WTC11 (cell line): ENCODE results near the gene BCO1. TPM values are rescaled to one million over a fixed set of nuclear protein-coding genes. Genes with fewer than 3 reads are reported as not detected.
A peak's percentile ranks its signal among the peaks of the same experiment; 100 is the strongest.

Experiments
- ATAC-seq: fragments of 200-7000 bp; cut with Tn5 transposase; 2 replicates; pipeline ENCODE4 v1.10.0; 2021; ENCODE audit warnings: mild to moderate bottlenecking, moderate library complexity
- CTCF ChIA-PET: fragments of 300-600 bp; sonication (Branson Sonifier 250); formaldehyde crosslinking; loops from one replicate; lab custom pipeline; 2021; ENCODE audit warnings: antibody characterized with exemption; lab: Charles Lee
- POLR2A ChIA-PET: fragments of 350-600 bp; sonication (Branson Sonifier 250); formaldehyde crosslinking; loops from one replicate; lab custom pipeline; 2021; ENCODE audit warnings: antibody characterized with exemption; lab: Charles Lee
- DNase-seq: peaks from one replicate; pipeline ENCODE4 v3.0.0; 2021; ENCODE audit warnings: low spot score
- H3K27ac Mint-ChIP-seq: 2 replicates; pipeline ENCODE4 v1.8.0; 2021; ENCODE audit warnings: mixed read lengths
- H3K27me3 Mint-ChIP-seq: 2 replicates; pipeline ENCODE4 v1.8.0; 2021; ENCODE audit warnings: low read depth, mild to moderate bottlenecking, moderate library complexity, mixed read lengths
- H3K36me3 Mint-ChIP-seq: 2 replicates; pipeline ENCODE4 v1.8.0; 2021; ENCODE audit warnings: mixed read lengths
- H3K4me1 Mint-ChIP-seq: 2 replicates; pipeline ENCODE4 v1.8.0; 2022; ENCODE audit warnings: mixed read lengths
- H3K4me3 Mint-ChIP-seq: 2 replicates; pipeline ENCODE4 v1.8.0; 2021; ENCODE audit warnings: mild to moderate bottlenecking, moderate library complexity, mixed read lengths
- H3K9me3 Mint-ChIP-seq: 2 replicates; pipeline ENCODE4 v1.8.0; 2021; ENCODE audit warnings: mixed read lengths
- ATF3 ChIP-seq: sonication (generic); formaldehyde crosslinking; conservative IDR thresholded peaks from 2 replicates; pipeline ENCODE4 v1.8.1; 2022; ENCODE audit warnings: mild to moderate bottlenecking, missing genetic modification reagents
- CBFB ChIP-seq: sonication (generic); formaldehyde crosslinking; IDR thresholded peaks from 2 replicates; pipeline ENCODE4 v1.8.1; 2022; ENCODE audit warnings: mild to moderate bottlenecking, low read depth, missing genetic modification reagents
- CREM ChIP-seq: sonication (generic); formaldehyde crosslinking; IDR thresholded peaks from 2 replicates; pipeline ENCODE4 v1.8.1; 2022; ENCODE audit warnings: mild to moderate bottlenecking, missing genetic modification reagents, moderate library complexity
- CTCF ChIP-seq: fragments of 200-600 bp; IDR thresholded peaks from 2 replicates; pipeline ENCODE4 v1.8.0; 2022; ENCODE audit warnings: antibody characterized with exemption
- E2F1 ChIP-seq: sonication (generic); formaldehyde crosslinking; IDR thresholded peaks from 2 replicates; pipeline ENCODE4 v1.8.0; 2022; ENCODE audit warnings: mild to moderate bottlenecking, missing genetic modification reagents
- E2F4 ChIP-seq: sonication (generic); formaldehyde crosslinking; IDR thresholded peaks from 2 replicates; pipeline ENCODE4 v1.8.1; 2022; ENCODE audit warnings: low read depth, mild to moderate bottlenecking, moderate library complexity, missing genetic modification reagents, borderline replicate concordance
- ELF4 ChIP-seq: sonication (generic); formaldehyde crosslinking; IDR thresholded peaks from 2 replicates; pipeline ENCODE4 v1.8.1; 2022; ENCODE audit warnings: low read depth, mild to moderate bottlenecking, moderate library complexity, missing genetic modification reagents
- EMX1 ChIP-seq: fragments of 250-450 bp; sonication (Bioruptor Pico); IDR thresholded peaks from 2 replicates; pipeline ENCODE4 v1.8.0; 2021; ENCODE audit warnings: mild to moderate bottlenecking
- ERG ChIP-seq: fragments of 250-450 bp; sonication (Bioruptor Pico); IDR thresholded peaks from 2 replicates; pipeline ENCODE4 v1.8.0; 2021; ENCODE audit warnings: mild to moderate bottlenecking
- FOXJ3 ChIP-seq: sonication (generic); formaldehyde crosslinking; IDR thresholded peaks from 2 replicates; pipeline ENCODE4 v1.9.0; 2021; ENCODE audit warnings: missing genetic modification reagents, mild to moderate bottlenecking, borderline replicate concordance
- GABPB1 ChIP-seq: sonication (generic); formaldehyde crosslinking; IDR thresholded peaks from 2 replicates; pipeline ENCODE4 v1.8.1; 2023; ENCODE audit warnings: mild to moderate bottlenecking, missing genetic modification reagents
- GRHL2 ChIP-seq: fragments of 250-450 bp; sonication (Bioruptor Pico); IDR thresholded peaks from 2 replicates; pipeline ENCODE4 v1.8.0; 2022; ENCODE audit warnings: mild to moderate bottlenecking, moderate library complexity; ENCODE audit not compliant: insufficient replicate concordance, severe bottlenecking
- GTF2I ChIP-seq: fragments of 250-450 bp; sonication (Bioruptor Pico); conservative IDR thresholded peaks from 2 replicates; pipeline ENCODE4 v1.4.0; 2021; ENCODE audit warnings: mild to moderate bottlenecking
- IRF2 ChIP-seq: sonication (generic); formaldehyde crosslinking; IDR thresholded peaks from 2 replicates; pipeline ENCODE4 v1.8.0; 2022; ENCODE audit warnings: low read depth, missing genetic modification reagents, borderline replicate concordance
- JAZF1 ChIP-seq: fragments of 250-450 bp; sonication (Bioruptor Pico); IDR thresholded peaks from 2 replicates; pipeline ENCODE4 v1.9.0; 2021; ENCODE audit warnings: moderate library complexity, mild to moderate bottlenecking, inconsistent platforms
- JUN ChIP-seq: sonication (generic); formaldehyde crosslinking; IDR thresholded peaks from 2 replicates; pipeline ENCODE4 v1.8.0; 2023; ENCODE audit warnings: mild to moderate bottlenecking, missing genetic modification reagents
- MXD4 ChIP-seq: fragments of 250-450 bp; sonication (Bioruptor Pico); IDR thresholded peaks from 2 replicates; pipeline ENCODE4 v1.8.0; 2021; ENCODE audit warnings: mild to moderate bottlenecking, moderate library complexity, borderline replicate concordance
- NFYB ChIP-seq: sonication (generic); formaldehyde crosslinking; conservative IDR thresholded peaks from 2 replicates; pipeline ENCODE4 v1.8.0; 2022; ENCODE audit warnings: low read depth, missing genetic modification reagents
- NR1H2 ChIP-seq: sonication (generic); formaldehyde crosslinking; IDR thresholded peaks from 2 replicates; pipeline ENCODE4 v1.9.0; 2021; ENCODE audit warnings: mild to moderate bottlenecking, moderate library complexity, missing genetic modification reagents
- TEAD4 ChIP-seq: sonication (generic); formaldehyde crosslinking; IDR thresholded peaks from 2 replicates; pipeline ENCODE4 v1.8.0; 2022; ENCODE audit warnings: mild to moderate bottlenecking, missing genetic modification reagents
- ZBTB21 ChIP-seq: sonication (generic); formaldehyde crosslinking; IDR thresholded peaks from 2 replicates; pipeline ENCODE4 v1.8.1; 2023; ENCODE audit warnings: mild to moderate bottlenecking, missing genetic modification reagents, borderline replicate concordance
- ZNF423 ChIP-seq: fragments of 250-450 bp; sonication (Bioruptor Pico); IDR thresholded peaks from 2 replicates; pipeline ENCODE4 v2.1.2; 2022; ENCODE audit warnings: mild to moderate bottlenecking, moderate library complexity
- total RNA-seq: library from RNA; stranded (reverse); gene quantifications from 3 replicates; pipeline ENCODE4 v1.2.3, GENCODE V29; 2021
- TF ChIP-seq, protein P1 (sequence below): sonication (generic); formaldehyde crosslinking; IDR thresholded peaks from 2 replicates; pipeline ENCODE4 v1.8.1; 2023; ENCODE audit warnings: mild to moderate bottlenecking, missing genetic modification reagents, borderline replicate concordance

Gene BCO1
- total RNA-seq, 1 experiment from 2014 or later, result 0.15 TPM

GRCh38 chr16:81231014-81231413, 7.5 kb upstream of the BCO1 start:
- peaks cover 11% of the 10 kb centered on the region; the same call in 1 of the 2 replicates for H3K4me1 Mint-ChIP-seq
- no peaks in the 10 kb centered on the region; the same call in 1 of the 2 replicates for H3K27me3 Mint-ChIP-seq
- peaks cover 5% of the 10 kb centered on the region for H3K9me3 Mint-ChIP-seq
- ATAC-seq, result no peak
- no peaks in the 10 kb centered on the region for H3K36me3 Mint-ChIP-seq
- TF ChIP-seq GABPB1 (no peak), MXD4 (CRISPR knock-in tag) (no peak)
- no peak overlapping the region for H3K27ac Mint-ChIP-seq
- ChIA-PET CTCF (no interaction called here), POLR2A (no interaction called here)
- H3K4me3 Mint-ChIP-seq, result no peak overlapping the region
- no peak for DNase-seq

GRCh38 chr16:81232740-81233367, 5.6 kb upstream of the BCO1 start:
- Mint-ChIP-seq H3K4me3 (no peak overlapping the region), H3K27me3 (no peaks in the 10 kb centered on the region; the same call in 1 of the 2 replicates), H3K4me1 (peaks cover 17% of the 10 kb centered on the region), H3K36me3 (no peaks in the 10 kb centered on the region), H3K9me3 (peaks cover 5% of the 10 kb centered on the region), H3K27ac (no peak overlapping the region)
- no peak for ATAC-seq
- TF ChIP-seq NFYB (CRISPR knock-in tag) (0 out of 2 replicates have a peak, but pooled peaks have one; percentile 25), GTF2I (CRISPR knock-in tag) (no peak)
- ChIA-PET CTCF (no interaction called here), POLR2A (no interaction called here)
- no peak for DNase-seq

DNA sequence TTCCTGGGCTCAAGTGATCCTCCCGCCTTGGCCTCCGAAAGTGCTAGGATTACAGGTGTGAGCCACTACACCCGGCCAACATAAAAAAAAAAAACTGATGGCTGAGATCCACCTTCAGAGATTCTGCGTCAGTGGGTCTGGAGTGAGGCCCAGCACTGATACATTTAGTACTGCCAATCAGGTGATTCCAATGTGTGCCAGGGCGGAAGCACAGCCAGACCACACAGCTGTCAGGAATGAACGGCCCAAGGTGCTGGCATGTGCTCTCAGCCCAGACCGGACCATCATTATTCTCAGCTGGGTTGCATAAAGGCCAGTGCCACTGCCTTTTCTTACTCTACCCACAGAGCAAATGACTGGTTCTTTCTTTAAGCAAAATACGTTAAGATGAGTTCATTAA, 1.2 kb upstream of the BCO1 start:
- TF ChIP-seq ZBTB21 (CRISPR knock-in tag), result no peak
- TF ChIP-seq ELF4 (CRISPR knock-in tag), result no peak
- no peak for TF ChIP-seq EMX1 (CRISPR knock-in tag)
- no peak for TF ChIP-seq GABPB1
- no peak for TF ChIP-seq ZNF423
- TF ChIP-seq E2F1 (CRISPR knock-in tag), result no peak
- no peak for TF ChIP-seq CREM (CRISPR knock-in tag)
- TF ChIP-seq FOXJ3 (CRISPR knock-in tag), result no peak
- no peak for TF ChIP-seq ATF3 (CRISPR knock-in tag)
- TF ChIP-seq NR1H2 (CRISPR knock-in tag), result no peak
- TF ChIP-seq ERG (CRISPR knock-in tag), result no peak
- TF ChIP-seq, protein P1, sequence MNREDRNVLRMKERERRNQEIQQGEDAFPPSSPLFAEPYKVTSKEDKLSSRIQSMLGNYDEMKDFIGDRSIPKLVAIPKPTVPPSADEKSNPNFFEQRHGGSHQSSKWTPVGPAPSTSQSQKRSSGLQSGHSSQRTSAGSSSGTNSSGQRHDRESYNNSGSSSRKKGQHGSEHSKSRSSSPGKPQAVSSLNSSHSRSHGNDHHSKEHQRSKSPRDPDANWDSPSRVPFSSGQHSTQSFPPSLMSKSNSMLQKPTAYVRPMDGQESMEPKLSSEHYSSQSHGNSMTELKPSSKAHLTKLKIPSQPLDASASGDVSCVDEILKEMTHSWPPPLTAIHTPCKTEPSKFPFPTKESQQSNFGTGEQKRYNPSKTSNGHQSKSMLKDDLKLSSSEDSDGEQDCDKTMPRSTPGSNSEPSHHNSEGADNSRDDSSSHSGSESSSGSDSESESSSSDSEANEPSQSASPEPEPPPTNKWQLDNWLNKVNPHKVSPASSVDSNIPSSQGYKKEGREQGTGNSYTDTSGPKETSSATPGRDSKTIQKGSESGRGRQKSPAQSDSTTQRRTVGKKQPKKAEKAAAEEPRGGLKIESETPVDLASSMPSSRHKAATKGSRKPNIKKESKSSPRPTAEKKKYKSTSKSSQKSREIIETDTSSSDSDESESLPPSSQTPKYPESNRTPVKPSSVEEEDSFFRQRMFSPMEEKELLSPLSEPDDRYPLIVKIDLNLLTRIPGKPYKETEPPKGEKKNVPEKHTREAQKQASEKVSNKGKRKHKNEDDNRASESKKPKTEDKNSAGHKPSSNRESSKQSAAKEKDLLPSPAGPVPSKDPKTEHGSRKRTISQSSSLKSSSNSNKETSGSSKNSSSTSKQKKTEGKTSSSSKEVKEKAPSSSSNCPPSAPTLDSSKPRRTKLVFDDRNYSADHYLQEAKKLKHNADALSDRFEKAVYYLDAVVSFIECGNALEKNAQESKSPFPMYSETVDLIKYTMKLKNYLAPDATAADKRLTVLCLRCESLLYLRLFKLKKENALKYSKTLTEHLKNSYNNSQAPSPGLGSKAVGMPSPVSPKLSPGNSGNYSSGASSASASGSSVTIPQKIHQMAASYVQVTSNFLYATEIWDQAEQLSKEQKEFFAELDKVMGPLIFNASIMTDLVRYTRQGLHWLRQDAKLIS, result no peak
- no peak for TF ChIP-seq CBFB
- no peak for TF ChIP-seq CTCF
- TF ChIP-seq TEAD4 (CRISPR knock-in tag), result no peak
- TF ChIP-seq GRHL2 (CRISPR knock-in tag), result no peak
- TF ChIP-seq JAZF1, result no peak
- no peak for TF ChIP-seq JUN (CRISPR knock-in tag)
- no peak for TF ChIP-seq E2F4
- TF ChIP-seq IRF2 (CRISPR knock-in tag), result no peak
- H3K9me3 Mint-ChIP-seq, result peaks cover 5% of the 10 kb centered on the region
- POLR2A ChIA-PET, result interaction anchor here (1.6 kb wide), 1 partner anchor 78 kb away, joined by 4 read pairs; the partner anchor contains the start of gene GAN
- H3K27ac Mint-ChIP-seq, result peak overlapping the region; percentile 84; the same call in 1 of the 2 replicates
- no peaks in the 10 kb centered on the region for H3K36me3 Mint-ChIP-seq
- DNase-seq, result no peak
- no peaks in the 10 kb centered on the region for H3K27me3 Mint-ChIP-seq
- CTCF ChIA-PET, result interaction anchor here (0.7 to 1.7 kb wide), 3 partner anchors 24 to 201 kb away, joined by 3 to 11 read pairs (median 6); partner anchors contain the start of gene ATMIN
- peaks cover 25% of the 10 kb centered on the region for H3K4me1 Mint-ChIP-seq
- no peak for ATAC-seq
- H3K4me3 Mint-ChIP-seq, result no peak overlapping the region
